Measurements from ENCODE around the gene WDR53.

DNA sequence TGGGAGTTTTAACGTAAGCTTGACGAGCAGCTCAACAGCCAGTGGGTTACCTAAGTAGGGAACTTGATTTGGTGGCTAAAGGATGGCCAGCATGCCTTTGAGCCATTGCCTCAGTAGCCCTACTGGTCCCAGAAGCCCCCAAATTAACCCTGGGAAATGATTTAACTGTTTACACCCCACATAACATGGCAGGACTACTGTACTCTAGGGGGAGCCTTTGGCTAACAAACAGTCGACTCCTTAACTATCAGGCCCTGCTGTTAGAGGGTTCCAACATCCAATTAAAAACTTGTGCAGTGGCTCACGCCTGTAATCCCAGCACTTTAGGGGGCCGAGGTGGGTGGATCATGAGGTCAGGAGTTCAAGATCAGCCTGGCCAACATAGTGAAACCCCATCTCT is 43.8 kb downstream of the WDR53 start:
- TF ChIP-seq CTCF (IDR thresholded peaks at IDR 0.05; ENCODE audit: insufficient read depth, low read depth, low read length): no peak
- TF ChIP-seq EZH2 (IDR thresholded peaks at IDR 0.05; ENCODE audit: insufficient read depth, low read length): no peak

Data from astrocyte (in vitro differentiated cells and primary cell).